CD8-positive, alpha-beta memory T cell (primary cell): ENCODE results near the gene PRSS38. TPM values are rescaled to one million over a fixed set of nuclear protein-coding genes. Genes with fewer than 3 reads are reported as not detected.

Source experiments
- CTCF ChIA-PET: fragments of 350-600 bp; sonication (Branson Sonifier 250); formaldehyde crosslinking; loops from one replicate; lab custom pipeline; 2021; ENCODE audit warnings: antibody characterized with exemption; lab: Charles Lee
- POLR2A ChIA-PET: fragments of 350-600 bp; sonication (Branson Sonifier 250); formaldehyde crosslinking; loops from one replicate; lab custom pipeline; 2021; ENCODE audit warnings: antibody characterized with exemption; lab: Charles Lee
- DNase-seq, 5 donors: peaks; one replicate each; pipeline versions ENCODE4 v3.0.0 to v3.0.0-alpha.2; 2020 to 2022; ENCODE audit warnings: mixed read lengths in 1 of 5
- H3K27ac ChIP-seq: one replicate; pipeline ENCODE4 v1.7.0; 2013; ENCODE audit warnings: low read depth, mild to moderate bottlenecking, low read length, moderate library complexity
- H3K27me3 ChIP-seq: 2 replicates; pipeline ENCODE4 v1.7.0; 2013; ENCODE audit warnings: low read length, mild to moderate bottlenecking; ENCODE audit not compliant: insufficient read depth, poor library complexity, severe bottlenecking
- H3K36me3 ChIP-seq: 2 replicates; pipeline ENCODE4 v1.7.0; 2013; ENCODE audit warnings: mild to moderate bottlenecking, low read length, moderate library complexity; ENCODE audit not compliant: insufficient read depth
- H3K4me1 ChIP-seq: 2 replicates; pipeline ENCODE4 v1.7.0; 2013; ENCODE audit warnings: mild to moderate bottlenecking, low read length, moderate library complexity; ENCODE audit not compliant: insufficient read depth
- H3K4me3 ChIP-seq: 2 replicates; pipeline ENCODE4 v1.7.0; 2013; ENCODE audit warnings: mild to moderate bottlenecking, low read length
- H3K9me3 ChIP-seq: 2 replicates; pipeline ENCODE4 v1.7.0; 2013; ENCODE audit warnings: mild to moderate bottlenecking, low read length
- H3K27ac Mint-ChIP-seq, 8 donors: one replicate each; pipeline ENCODE4 v1.8.0; 2020 to 2021; ENCODE audit warnings: mixed read lengths in 8 of 8, mild to moderate bottlenecking in 6 of 8, inconsistent platforms in 3 of 8, moderate library complexity in 3 of 8
- H3K27me3 Mint-ChIP-seq, 2 donors: one replicate each; pipeline ENCODE4 v1.8.0; 2020 to 2021; ENCODE audit warnings: mixed read lengths in 2 of 2, mild to moderate bottlenecking in 1 of 2, moderate library complexity in 1 of 2
- H3K36me3 Mint-ChIP-seq, 3 donors: one replicate each; pipeline ENCODE4 v1.8.0; 2020 to 2021; ENCODE audit warnings: mixed read lengths in 3 of 3, inconsistent platforms in 1 of 3, mild to moderate bottlenecking in 1 of 3
- H3K4me1 Mint-ChIP-seq, 3 donors: one replicate each; pipeline ENCODE4 v1.8.0; 2020 to 2021; ENCODE audit warnings: mixed read lengths in 3 of 3, inconsistent platforms in 1 of 3, mild to moderate bottlenecking in 1 of 3
- H3K4me3 Mint-ChIP-seq, 7 donors: one replicate each; pipeline ENCODE4 v1.8.0; 2020 to 2021; ENCODE audit warnings: mixed read lengths in 7 of 7, mild to moderate bottlenecking in 6 of 7, moderate library complexity in 4 of 7, inconsistent platforms in 2 of 7
- H3K9me3 Mint-ChIP-seq, 5 donors: one replicate each; pipeline ENCODE4 v1.8.0; 2020 to 2022; ENCODE audit warnings: mixed read lengths in 5 of 5, mild to moderate bottlenecking in 3 of 5, moderate library complexity in 2 of 5, inconsistent platforms in 1 of 5
- polyA plus RNA-seq: library from polyadenylated mRNA; unstranded; fragments of 300-500 nt; fragmentation: Illumina TruSeq; gene quantifications from one replicate; pipeline ENCODE4 v1.2.3, GENCODE V29; 2021
- total RNA-seq, 2 experiments: library from RNA; stranded (reverse); gene quantifications; one replicate each; pipeline ENCODE4 v1.2.3, GENCODE V29; 2021

PRSS38 gene
- total and polyA plus RNA-seq, 3 experiments from 2014 or later = not detected

DNA sequence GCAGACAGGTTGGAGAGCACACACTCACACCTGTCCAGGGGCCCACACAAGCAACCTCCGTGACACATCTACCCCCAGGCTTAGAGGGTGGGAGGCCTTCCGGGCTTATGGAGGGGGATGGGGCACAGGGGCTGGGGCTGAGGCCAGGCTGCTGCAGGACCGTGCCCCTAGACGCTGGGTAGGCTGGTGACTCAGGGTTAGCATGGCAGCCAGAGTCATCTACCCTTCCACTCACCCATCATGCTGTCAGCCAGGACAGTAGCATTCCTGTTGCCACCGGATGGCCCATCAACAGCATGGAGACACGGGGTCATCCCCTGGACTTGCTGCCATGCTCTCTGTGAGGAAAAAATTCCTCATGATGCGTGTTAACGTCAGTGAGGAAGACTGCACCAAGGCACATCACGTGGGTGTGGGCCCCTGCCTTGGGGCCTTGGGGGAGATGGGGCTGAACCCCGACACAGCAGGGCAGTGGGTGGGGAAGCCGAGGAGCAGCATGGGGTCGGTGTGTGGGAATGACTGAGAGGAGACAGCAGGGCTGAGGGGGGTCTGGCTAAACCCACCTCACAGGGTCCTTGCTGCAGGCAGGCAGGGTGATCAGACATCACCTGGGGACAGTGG, 79.5 kb downstream of the PRSS38 start:
- Histone ChIP-seq H3K27me3 (no peaks in the 10 kb centered on the region), H3K9me3 (no peaks in the 10 kb centered on the region), H3K27ac (no peak overlapping the region), H3K4me3 (no peak overlapping the region), H3K36me3 (no peaks in the 10 kb centered on the region), H3K4me1 (no peaks in the 10 kb centered on the region)
- H3K27me3 Mint-ChIP-seq = peaks cover 0 to 3% of the 10 kb centered on the region in 2 donors
- no peaks in the 10 kb centered on the region for H3K9me3 Mint-ChIP-seq
- H3K36me3 Mint-ChIP-seq = no peaks in the 10 kb centered on the region
- peaks cover 12 to 23% (median 12%) of the 10 kb centered on the region in 3 donors for H3K4me1 Mint-ChIP-seq
- POLR2A ChIA-PET = no interaction called here
- peak in 1 of 5 donors; percentile 0 for DNase-seq
- no peak overlapping the region for H3K4me3 Mint-ChIP-seq
- H3K27ac Mint-ChIP-seq = peak overlapping the region in 1 of 8 donors; percentile 36
- CTCF ChIA-PET = no interaction called here

Other genes with a start within 250 kb of the PRSS38 start
- gene JMJD4, start 80.4 kb upstream of the PRSS38 start, total RNA-seq = 10 to 100 TPM; 23.1 to 25.8 TPM
- gene JMJD4, start 80.4 kb upstream of the PRSS38 start, polyA plus RNA-seq = 28.0 TPM
- gene SNAP47, start 80.2 kb upstream of the PRSS38 start, total RNA-seq = 10 to 100 TPM; 27.0 to 28.4 TPM
- 47.4 TPM for gene SNAP47, start 80.2 kb upstream of the PRSS38 start, polyA plus RNA-seq
- gene WNT9A, start 132.3 kb downstream of the PRSS38 start, total RNA-seq = under 1 TPM; 0.07 to 0.13 TPM
- gene WNT9A, start 132.3 kb downstream of the PRSS38 start, polyA plus RNA-seq = not detected
- not detected for gene WNT3A, start 191.3 kb downstream of the PRSS38 start, total RNA-seq
- not detected for gene WNT3A, start 191.3 kb downstream of the PRSS38 start, polyA plus RNA-seq